OCI-LY3 (cell line): ENCODE data around the gene H2AZ2.

Experiments used
- EZH2phosphoT487 ChIP-seq: fragments of 200-600 bp; shearing (Covaris generic); IDR thresholded peaks from 2 replicates; pipeline ENCODE4 v1.6.1; 2018; ENCODE audit warnings: antibody characterized with exemption, mixed run types, low read depth
- TF ChIP-seq, protein P1 (sequence below): fragments of 200-600, 300-600 bp; sonication (generic); IDR thresholded peaks from 2 replicates; pipeline ENCODE4 v1.5.1; 2014; ENCODE audit warnings: antibody characterized with exemption, low read length, low read depth

- TF ChIP-seq, protein P1, sequence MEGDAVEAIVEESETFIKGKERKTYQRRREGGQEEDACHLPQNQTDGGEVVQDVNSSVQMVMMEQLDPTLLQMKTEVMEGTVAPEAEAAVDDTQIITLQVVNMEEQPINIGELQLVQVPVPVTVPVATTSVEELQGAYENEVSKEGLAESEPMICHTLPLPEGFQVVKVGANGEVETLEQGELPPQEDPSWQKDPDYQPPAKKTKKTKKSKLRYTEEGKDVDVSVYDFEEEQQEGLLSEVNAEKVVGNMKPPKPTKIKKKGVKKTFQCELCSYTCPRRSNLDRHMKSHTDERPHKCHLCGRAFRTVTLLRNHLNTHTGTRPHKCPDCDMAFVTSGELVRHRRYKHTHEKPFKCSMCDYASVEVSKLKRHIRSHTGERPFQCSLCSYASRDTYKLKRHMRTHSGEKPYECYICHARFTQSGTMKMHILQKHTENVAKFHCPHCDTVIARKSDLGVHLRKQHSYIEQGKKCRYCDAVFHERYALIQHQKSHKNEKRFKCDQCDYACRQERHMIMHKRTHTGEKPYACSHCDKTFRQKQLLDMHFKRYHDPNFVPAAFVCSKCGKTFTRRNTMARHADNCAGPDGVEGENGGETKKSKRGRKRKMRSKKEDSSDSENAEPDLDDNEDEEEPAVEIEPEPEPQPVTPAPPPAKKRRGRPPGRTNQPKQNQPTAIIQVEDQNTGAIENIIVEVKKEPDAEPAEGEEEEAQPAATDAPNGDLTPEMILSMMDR, result no peak
- no peak for TF ChIP-seq EZH2phosphoT487
Observed at GRCh38 chr7:44783407-44783806, 64.5 kb downstream of the H2AZ2 start.
